Cardiac muscle cell (in vitro differentiated cells and primary cell): Measurements from ENCODE around the gene DRAXIN. TPM values are rescaled to one million over a fixed set of nuclear protein-coding genes. Genes with fewer than 3 reads are reported as not detected.

Source experiments
- DNase-seq, 2 donors: peaks; one replicate each; pipeline versions ENCODE4 v3.0.0 to v3.0.0-alpha.2; 2010 to 2017; ENCODE audit warnings: low read depth in 1 of 2, low spot score in 1 of 2
- H3K27ac ChIP-seq: fragments of 200-600 bp; sonication (generic); 2 replicates; pipeline ENCODE4 v1.5.1; 2016
- H3K27me3 ChIP-seq: fragments of 200-600 bp; sonication (generic); 2 replicates; pipeline ENCODE4 v1.6.0; 2016; ENCODE audit warnings: control low read depth
- H3K36me3 ChIP-seq: fragments of 200-600 bp; sonication (generic); 2 replicates; pipeline ENCODE4 v1.5.1; 2016; ENCODE audit warnings: control low read depth
- H3K4me1 ChIP-seq: fragments of 200-600 bp; sonication (generic); 2 replicates; pipeline ENCODE4 v1.8.1; 2017; ENCODE audit warnings: low read depth, mild to moderate bottlenecking, mixed run types
- H3K4me3 ChIP-seq: fragments of 200-600 bp; sonication (generic); 2 replicates; pipeline ENCODE4 v1.5.1; 2016; ENCODE audit warnings: mild to moderate bottlenecking
- H3K9me3 ChIP-seq: fragments of 200-600 bp; sonication (generic); 2 replicates; pipeline ENCODE4 v1.5.1; 2017; ENCODE audit warnings: low read depth, mild to moderate bottlenecking, control low read depth
- polyA plus RNA-seq: library from polyadenylated mRNA; unstranded; fragments of >200 nt; fragmentation: Nextera tagmentation; extraction: Ambion mirVana; gene quantifications from 2 replicates; pipeline ENCODE4 v1.2.1, GENCODE V29; 2016
- total RNA-seq: library from RNA; depleted of rRNA; stranded (reverse); fragments of >200 nt; gene quantifications from 2 replicates; pipeline ENCODE4 v1.2.3, GENCODE V29; 2016
- TF ChIP-seq, protein P1 (sequence below): IDR thresholded peaks from 2 replicates; pipeline ENCODE4 v1.5.1; 2012; ENCODE audit warnings: low read depth, mild to moderate bottlenecking, low read length

DRAXIN gene
- total and polyA plus RNA-seq, 2 experiments from 2014 or later = 0.36 TPM; not detected in 1

DNA sequence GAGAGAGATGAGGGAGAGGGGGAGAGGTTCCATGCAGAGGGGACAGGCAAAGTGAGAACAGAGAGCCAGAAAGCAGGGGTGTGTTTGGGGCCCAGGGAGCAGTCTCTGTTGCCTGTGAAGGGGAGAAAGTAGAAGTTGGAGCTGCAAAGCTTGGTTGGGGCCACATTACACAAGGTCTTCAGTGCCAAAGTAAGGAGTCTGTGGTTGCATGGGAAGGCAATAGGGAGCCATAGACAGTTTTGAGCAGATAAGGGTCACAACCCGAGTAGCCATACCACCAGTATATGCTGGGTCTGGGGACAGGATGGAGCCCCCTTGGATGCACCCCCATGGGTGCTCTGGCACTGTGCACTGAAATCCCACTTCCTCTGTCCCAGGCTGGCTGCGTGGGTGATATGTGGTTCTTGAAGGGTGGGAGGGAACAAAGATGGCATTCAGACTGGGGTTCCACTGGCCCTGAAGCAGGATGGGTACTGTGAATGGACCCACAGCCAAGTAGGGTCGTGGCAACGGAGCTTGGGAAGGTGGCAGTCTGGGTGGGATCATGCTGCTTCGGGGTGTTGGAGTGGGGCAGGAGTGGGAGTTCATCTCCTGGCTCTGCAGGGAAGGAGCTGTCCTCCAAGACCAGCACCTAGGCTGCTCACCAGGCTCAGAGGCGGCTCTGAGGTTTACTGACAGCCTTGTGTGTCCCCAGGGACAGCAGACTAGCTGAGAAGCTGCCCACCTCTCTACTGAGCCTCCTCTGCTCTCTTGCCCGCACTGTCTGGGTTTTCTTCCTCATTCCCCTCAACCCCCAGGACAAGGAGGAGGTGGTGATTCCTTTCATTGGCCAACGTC lies 12.1 kb downstream of the DRAXIN start:
- H3K4me1 ChIP-seq = peaks cover 11% of the 10 kb centered on the region
- no peaks in the 10 kb centered on the region for H3K27me3 ChIP-seq
- H3K9me3 ChIP-seq = no peaks in the 10 kb centered on the region
- no peak overlapping the region for H3K27ac ChIP-seq
- no peak overlapping the region for H3K4me3 ChIP-seq
- DNase-seq = no peak
- TF ChIP-seq, protein P1, sequence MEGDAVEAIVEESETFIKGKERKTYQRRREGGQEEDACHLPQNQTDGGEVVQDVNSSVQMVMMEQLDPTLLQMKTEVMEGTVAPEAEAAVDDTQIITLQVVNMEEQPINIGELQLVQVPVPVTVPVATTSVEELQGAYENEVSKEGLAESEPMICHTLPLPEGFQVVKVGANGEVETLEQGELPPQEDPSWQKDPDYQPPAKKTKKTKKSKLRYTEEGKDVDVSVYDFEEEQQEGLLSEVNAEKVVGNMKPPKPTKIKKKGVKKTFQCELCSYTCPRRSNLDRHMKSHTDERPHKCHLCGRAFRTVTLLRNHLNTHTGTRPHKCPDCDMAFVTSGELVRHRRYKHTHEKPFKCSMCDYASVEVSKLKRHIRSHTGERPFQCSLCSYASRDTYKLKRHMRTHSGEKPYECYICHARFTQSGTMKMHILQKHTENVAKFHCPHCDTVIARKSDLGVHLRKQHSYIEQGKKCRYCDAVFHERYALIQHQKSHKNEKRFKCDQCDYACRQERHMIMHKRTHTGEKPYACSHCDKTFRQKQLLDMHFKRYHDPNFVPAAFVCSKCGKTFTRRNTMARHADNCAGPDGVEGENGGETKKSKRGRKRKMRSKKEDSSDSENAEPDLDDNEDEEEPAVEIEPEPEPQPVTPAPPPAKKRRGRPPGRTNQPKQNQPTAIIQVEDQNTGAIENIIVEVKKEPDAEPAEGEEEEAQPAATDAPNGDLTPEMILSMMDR = no peak
- no peaks in the 10 kb centered on the region for H3K36me3 ChIP-seq

DNA sequence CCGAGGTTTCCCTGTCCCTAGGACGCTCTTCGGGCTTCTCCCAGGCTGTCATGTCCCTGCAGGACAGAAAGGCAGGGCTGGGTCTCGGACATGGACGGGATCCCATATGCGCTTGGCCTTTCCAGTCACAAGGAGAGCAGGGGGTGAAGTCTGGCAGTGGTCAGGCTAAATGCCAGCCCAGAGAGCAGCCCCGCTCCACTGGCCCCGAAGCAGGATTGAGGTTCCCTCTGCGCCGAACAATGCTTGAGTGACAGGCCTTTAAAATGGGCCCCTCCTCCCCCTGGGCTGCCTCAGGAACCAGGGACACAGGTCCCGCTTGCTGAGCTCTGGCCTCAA lies 12.7 kb downstream of the DRAXIN start:
- H3K36me3 ChIP-seq = no peaks in the 10 kb centered on the region
- no peaks in the 10 kb centered on the region for H3K9me3 ChIP-seq
- TF ChIP-seq, protein P1 = no peak
- peaks cover 11% of the 10 kb centered on the region for H3K4me1 ChIP-seq
- no peak overlapping the region for H3K4me3 ChIP-seq
- DNase-seq = no peak
- no peak overlapping the region for H3K27ac ChIP-seq
- no peaks in the 10 kb centered on the region for H3K27me3 ChIP-seq

DNA sequence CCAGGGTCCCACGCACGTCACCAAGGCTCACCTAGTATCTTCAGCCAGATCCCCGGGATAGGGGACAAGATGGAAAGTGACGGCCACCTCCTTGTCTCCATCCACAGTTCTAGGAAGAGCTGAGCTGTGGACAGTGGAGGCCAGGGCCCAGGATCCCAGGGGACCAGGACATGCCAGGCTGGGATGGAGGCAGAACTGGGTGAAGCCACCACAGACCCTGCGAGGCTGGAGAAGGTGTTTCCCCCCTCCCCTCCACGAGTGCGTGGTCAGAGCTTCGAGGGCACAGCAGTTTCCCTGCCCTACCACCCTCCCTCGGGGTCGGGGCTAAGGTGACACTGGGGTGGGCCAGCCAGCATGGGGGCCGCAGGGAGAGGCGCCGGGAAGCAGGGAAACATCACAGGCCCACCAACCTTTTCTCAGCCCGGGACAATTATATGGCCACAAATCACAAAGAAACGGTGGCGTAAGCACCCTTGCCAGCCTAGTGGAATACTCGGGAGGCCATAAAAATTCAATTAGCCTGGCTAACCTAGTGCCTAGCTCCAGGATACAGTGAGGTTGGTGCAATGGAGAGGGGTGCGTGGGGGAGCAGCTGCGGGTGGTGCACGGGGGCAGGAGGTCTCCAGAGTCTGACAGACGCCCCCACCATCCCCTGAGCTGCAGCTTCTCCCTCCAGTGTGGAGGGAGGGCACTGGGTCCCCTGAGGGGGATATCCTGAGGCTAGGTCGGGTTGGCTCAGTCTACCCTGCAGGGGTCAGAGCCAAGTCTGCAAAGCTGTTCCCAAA lies 13.4 kb downstream of the DRAXIN start:
- H3K36me3 ChIP-seq = no peaks in the 10 kb centered on the region
- TF ChIP-seq, protein P1 = no peak
- H3K4me3 ChIP-seq = no peak overlapping the region
- H3K4me1 ChIP-seq = peaks cover 11% of the 10 kb centered on the region
- H3K9me3 ChIP-seq = no peaks in the 10 kb centered on the region
- H3K27me3 ChIP-seq = no peaks in the 10 kb centered on the region
- no peak overlapping the region for H3K27ac ChIP-seq
- DNase-seq = no peak

DNA sequence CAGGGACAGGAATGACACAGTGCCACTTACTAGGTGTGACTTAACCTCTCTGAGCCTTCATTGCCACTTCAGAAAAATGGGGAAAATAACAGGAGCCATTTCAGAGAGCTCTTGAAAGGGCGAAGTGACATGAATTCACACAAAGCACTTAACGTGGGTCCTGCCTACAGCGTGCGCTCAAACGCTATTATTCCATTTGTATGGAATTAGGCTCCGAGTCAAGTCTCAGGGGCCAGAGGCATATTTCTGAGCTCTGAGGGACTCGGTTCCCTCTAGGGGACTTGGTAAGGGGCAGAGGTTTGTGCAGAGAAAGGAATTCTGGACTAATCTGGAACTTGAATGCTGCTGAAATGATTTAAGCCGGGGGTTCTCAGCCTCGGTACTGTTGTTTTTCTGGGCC lies 14.1 kb downstream of the DRAXIN start:
- H3K27me3 ChIP-seq = no peaks in the 10 kb centered on the region
- TF ChIP-seq, protein P1 = no peak
- H3K27ac ChIP-seq = no peak overlapping the region
- H3K9me3 ChIP-seq = no peaks in the 10 kb centered on the region
- H3K4me1 ChIP-seq = peaks cover 11% of the 10 kb centered on the region
- DNase-seq = no peak
- H3K36me3 ChIP-seq = no peaks in the 10 kb centered on the region
- H3K4me3 ChIP-seq = no peak overlapping the region

DNA sequence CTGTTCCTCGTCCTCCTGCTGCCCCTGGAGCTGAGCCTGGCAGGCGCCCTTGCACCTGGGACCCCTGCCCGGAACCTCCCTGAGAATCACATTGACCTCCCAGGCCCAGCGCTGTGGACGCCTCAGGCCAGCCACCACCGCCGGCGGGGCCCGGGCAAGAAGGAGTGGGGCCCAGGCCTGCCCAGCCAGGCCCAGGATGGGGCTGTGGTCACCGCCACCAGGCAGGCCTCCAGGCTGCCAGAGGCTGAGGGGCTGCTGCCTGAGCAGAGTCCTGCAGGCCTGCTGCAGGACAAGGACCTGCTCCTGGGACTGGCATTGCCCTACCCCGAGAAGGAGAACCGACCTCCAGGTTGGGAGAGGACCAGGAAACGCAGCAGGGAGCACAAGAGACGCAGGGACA lies 14.8 kb downstream of the DRAXIN start:
- no peak for DNase-seq

More for the DNA sequence above, 14.8 kb downstream of the DRAXIN start:
- Histone ChIP-seq H3K4me1 (peaks cover 11% of the 10 kb centered on the region), H3K27ac (no peak overlapping the region), H3K36me3 (no peaks in the 10 kb centered on the region), H3K9me3 (no peaks in the 10 kb centered on the region), H3K4me3 (no peak overlapping the region), H3K27me3 (no peaks in the 10 kb centered on the region)
- TF ChIP-seq, protein P1 = no peak
